ENCODE measurements around the gene NBEA. TPM values are rescaled to one million over a fixed set of nuclear protein-coding genes. Genes with fewer than 3 reads are reported as not detected.

NBEA gene, protein sequence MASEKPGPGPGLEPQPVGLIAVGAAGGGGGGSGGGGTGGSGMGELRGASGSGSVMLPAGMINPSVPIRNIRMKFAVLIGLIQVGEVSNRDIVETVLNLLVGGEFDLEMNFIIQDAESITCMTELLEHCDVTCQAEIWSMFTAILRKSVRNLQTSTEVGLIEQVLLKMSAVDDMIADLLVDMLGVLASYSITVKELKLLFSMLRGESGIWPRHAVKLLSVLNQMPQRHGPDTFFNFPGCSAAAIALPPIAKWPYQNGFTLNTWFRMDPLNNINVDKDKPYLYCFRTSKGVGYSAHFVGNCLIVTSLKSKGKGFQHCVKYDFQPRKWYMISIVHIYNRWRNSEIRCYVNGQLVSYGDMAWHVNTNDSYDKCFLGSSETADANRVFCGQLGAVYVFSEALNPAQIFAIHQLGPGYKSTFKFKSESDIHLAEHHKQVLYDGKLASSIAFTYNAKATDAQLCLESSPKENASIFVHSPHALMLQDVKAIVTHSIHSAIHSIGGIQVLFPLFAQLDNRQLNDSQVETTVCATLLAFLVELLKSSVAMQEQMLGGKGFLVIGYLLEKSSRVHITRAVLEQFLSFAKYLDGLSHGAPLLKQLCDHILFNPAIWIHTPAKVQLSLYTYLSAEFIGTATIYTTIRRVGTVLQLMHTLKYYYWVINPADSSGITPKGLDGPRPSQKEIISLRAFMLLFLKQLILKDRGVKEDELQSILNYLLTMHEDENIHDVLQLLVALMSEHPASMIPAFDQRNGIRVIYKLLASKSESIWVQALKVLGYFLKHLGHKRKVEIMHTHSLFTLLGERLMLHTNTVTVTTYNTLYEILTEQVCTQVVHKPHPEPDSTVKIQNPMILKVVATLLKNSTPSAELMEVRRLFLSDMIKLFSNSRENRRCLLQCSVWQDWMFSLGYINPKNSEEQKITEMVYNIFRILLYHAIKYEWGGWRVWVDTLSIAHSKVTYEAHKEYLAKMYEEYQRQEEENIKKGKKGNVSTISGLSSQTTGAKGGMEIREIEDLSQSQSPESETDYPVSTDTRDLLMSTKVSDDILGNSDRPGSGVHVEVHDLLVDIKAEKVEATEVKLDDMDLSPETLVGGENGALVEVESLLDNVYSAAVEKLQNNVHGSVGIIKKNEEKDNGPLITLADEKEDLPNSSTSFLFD (N-terminal part only)
- polyA plus RNA-seq (2013), result 0.43 and 0.49 TPM in 2 replicates

DNA sequence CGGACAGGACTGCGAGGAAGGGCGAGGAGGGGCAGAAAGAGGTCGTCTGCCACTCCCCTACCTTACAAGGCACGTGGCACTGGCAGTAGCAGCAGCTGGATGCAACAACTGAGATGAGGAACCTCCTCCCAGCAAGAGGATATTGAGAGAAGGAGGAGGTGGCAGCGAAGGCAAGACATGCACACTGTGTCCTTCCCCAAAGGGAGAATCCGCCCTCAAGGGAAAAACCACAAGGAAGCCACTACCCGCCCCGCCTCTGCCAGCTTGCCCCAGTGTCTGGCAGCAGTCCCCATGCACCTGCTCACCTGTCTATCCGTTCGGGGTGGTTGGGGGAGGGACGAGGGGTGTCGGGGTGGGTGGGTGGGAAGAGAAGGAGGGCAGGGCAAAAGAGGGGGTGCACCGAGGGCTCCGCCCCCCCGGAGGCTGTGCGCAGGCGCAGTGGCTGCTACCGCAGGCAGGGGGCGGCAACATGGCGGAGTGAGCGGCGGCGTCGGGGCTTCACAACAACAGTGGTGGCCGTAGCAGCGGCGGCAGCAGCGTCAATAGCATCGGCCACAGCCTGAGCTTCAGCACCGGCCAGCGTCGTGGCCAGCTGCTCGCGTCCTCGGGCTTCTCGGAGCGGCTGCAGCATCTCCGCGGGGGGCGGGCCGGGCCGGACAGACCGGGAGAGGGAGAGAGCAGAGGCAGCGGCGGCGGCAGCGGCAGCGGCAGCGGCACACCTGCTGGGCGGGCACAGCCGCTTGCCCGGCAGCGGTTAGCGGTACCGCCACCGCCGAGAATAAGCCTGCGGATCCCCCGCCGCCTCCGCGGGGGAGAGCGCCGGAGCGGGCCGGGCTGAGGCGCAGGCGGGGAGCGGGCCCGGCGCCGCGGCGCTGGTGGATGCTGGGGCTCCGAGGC is at the start of gene NBEA:
Gene NBEA, plus strand, starts transcription at position 436 of the 897 bp plus-strand sequence. CDS start 551 bp downstream, outside the sequence.
- Histone ChIP-seq H2AK5ac (ENCODE audit: low read length) (no peak within 1 kb of the TSS), H3K4me2 (ENCODE audit: low read length) (peak within 1 kb of the TSS; percentile 65), H3K4me3 (ENCODE audit: low read depth, low read length) (peak within 1 kb of the TSS; percentile 90), H3K14ac (ENCODE audit: low read length) (no peak within 1 kb of the TSS), H3K4me1 (ENCODE audit: control insufficient read depth in 1 of 2, insufficient read depth in 2 of 2, low read length in 2 of 2) (peaks cover 4 to 12% of the 10 kb centered on the region in 2 experiments), H3K79me1 (ENCODE audit: low read length) (no peaks in the 10 kb centered on the region), H3K27me3 (ENCODE audit: insufficient read depth, low read length) (peaks cover 16% of the 10 kb centered on the region), H3K9me3 (ENCODE audit: insufficient read depth, low read depth, low read length) (peaks cover 2% of the 10 kb centered on the region), H2BK120ac (ENCODE audit: insufficient read depth, low read length, poor library complexity) (peak within 1 kb of the TSS; percentile 29), H3K79me2 (ENCODE audit: control insufficient read depth, insufficient read depth, low read length, poor library complexity) (no peaks in the 10 kb centered on the region), H2BK5ac (ENCODE audit: low read depth, low read length, poor library complexity) (no peak within 1 kb of the TSS), H3K27ac (ENCODE audit: low read depth, low read length) (no peak within 1 kb of the TSS), H2AFZ (ENCODE audit: insufficient read depth, low read length, poor library complexity) (peak within 1 kb of the TSS; percentile 61), H2BK12ac (ENCODE audit: low read length) (no peak within 1 kb of the TSS), H3K9ac (ENCODE audit: low read length) (peak within 1 kb of the TSS; percentile 40), H3K18ac (ENCODE audit: low read length) (peak within 1 kb of the TSS; percentile 63), H3K23ac (ENCODE audit: low read length) (no peak within 1 kb of the TSS), H4K12ac (ENCODE audit: low read depth, low read length) (peak within 1 kb of the TSS; percentile 8), H4K91ac (ENCODE audit: low read depth, low read length) (peak within 1 kb of the TSS; percentile 26), H3K36me3 (ENCODE audit: control insufficient read depth in 1 of 2, insufficient read depth in 2 of 2, low read length in 2 of 2) (no peaks in the 10 kb centered on the region), H4K8ac (ENCODE audit: low read depth, low read length) (peak within 1 kb of the TSS; percentile 80), H3K4ac (ENCODE audit: low read depth, low read length) (no peak within 1 kb of the TSS)
- no CpG with 5 or more reads among the region's 76 CpGs for WGBS (ENCODE audit: extremely low coverage, insufficient coverage, insufficient read length)
- peak; percentile 13 to 33 for DNase-seq

GRCh38 chr13:34894756-34895155 is 47.3 kb upstream of the NBEA start:
- no peak overlapping the region for H4K8ac ChIP-seq (ENCODE audit: low read depth, low read length)
- no peaks in the 10 kb centered on the region for H3K79me1 ChIP-seq (ENCODE audit: low read length)
- no peak overlapping the region for H3K9ac ChIP-seq (ENCODE audit: low read length)
- no peaks in the 10 kb centered on the region for H3K36me3 ChIP-seq (ENCODE audit: control insufficient read depth in 1 of 2, insufficient read depth in 2 of 2, low read length in 2 of 2)
- H4K12ac ChIP-seq (ENCODE audit: low read depth, low read length), result no peak overlapping the region
- no peaks in the 10 kb centered on the region for H3K79me2 ChIP-seq (ENCODE audit: control insufficient read depth, insufficient read depth, low read length, poor library complexity)
- no peak overlapping the region for H3K23ac ChIP-seq (ENCODE audit: low read length)
- no peak overlapping the region for H3K4me2 ChIP-seq (ENCODE audit: low read length)
- H3K4me3 ChIP-seq (ENCODE audit: low read depth, low read length), result no peak overlapping the region
- no peak for DNase-seq
- no peak overlapping the region for H3K14ac ChIP-seq (ENCODE audit: low read length)
- H3K27me3 ChIP-seq (ENCODE audit: insufficient read depth, low read length), result no peaks in the 10 kb centered on the region
- H3K27ac ChIP-seq (ENCODE audit: low read depth, low read length), result no peak overlapping the region
- no peak overlapping the region for H2BK5ac ChIP-seq (ENCODE audit: low read depth, low read length, poor library complexity)
- H2BK12ac ChIP-seq (ENCODE audit: low read length), result no peak overlapping the region
- no peak overlapping the region for H2BK120ac ChIP-seq (ENCODE audit: insufficient read depth, low read length, poor library complexity)
- H3K4ac ChIP-seq (ENCODE audit: low read depth, low read length), result no peak overlapping the region
- no peak overlapping the region for H4K91ac ChIP-seq (ENCODE audit: low read depth, low read length)
- no peak overlapping the region for H3K18ac ChIP-seq (ENCODE audit: low read length)
- no peak overlapping the region for H2AFZ ChIP-seq (ENCODE audit: insufficient read depth, low read length, poor library complexity)
- H3K4me1 ChIP-seq (ENCODE audit: control insufficient read depth in 1 of 2, insufficient read depth in 2 of 2, low read length in 2 of 2), result no peaks in the 10 kb centered on the region
- no peaks in the 10 kb centered on the region for H3K9me3 ChIP-seq (ENCODE audit: insufficient read depth, low read depth, low read length)
- no CpG with 5 or more reads among the region's 3 CpGs for WGBS (ENCODE audit: extremely low coverage, insufficient coverage, insufficient read length)
- H2AK5ac ChIP-seq (ENCODE audit: low read length), result no peak overlapping the region

- Histone ChIP-seq H4K8ac (ENCODE audit: low read depth, low read length) (no peak overlapping the region), H3K4me3 (ENCODE audit: low read depth, low read length) (no peak overlapping the region), H3K27ac (ENCODE audit: low read depth, low read length) (no peak overlapping the region), H2BK120ac (ENCODE audit: insufficient read depth, low read length, poor library complexity) (no peak overlapping the region), H4K91ac (ENCODE audit: low read depth, low read length) (no peak overlapping the region), H3K36me3 (ENCODE audit: control insufficient read depth in 1 of 2, insufficient read depth in 2 of 2, low read length in 2 of 2) (no peaks in the 10 kb centered on the region), H3K4me2 (ENCODE audit: low read length) (no peak overlapping the region), H4K12ac (ENCODE audit: low read depth, low read length) (no peak overlapping the region), H3K23ac (ENCODE audit: low read length) (no peak overlapping the region), H2BK5ac (ENCODE audit: low read depth, low read length, poor library complexity) (no peak overlapping the region), H2AFZ (ENCODE audit: insufficient read depth, low read length, poor library complexity) (no peak overlapping the region), H3K9ac (ENCODE audit: low read length) (no peak overlapping the region), H3K27me3 (ENCODE audit: insufficient read depth, low read length) (no peaks in the 10 kb centered on the region), H2BK12ac (ENCODE audit: low read length) (no peak overlapping the region), H3K4me1 (ENCODE audit: control insufficient read depth in 1 of 2, insufficient read depth in 2 of 2, low read length in 2 of 2) (no peaks in the 10 kb centered on the region), H3K79me2 (ENCODE audit: control insufficient read depth, insufficient read depth, low read length, poor library complexity) (no peaks in the 10 kb centered on the region), H3K79me1 (ENCODE audit: low read length) (no peaks in the 10 kb centered on the region), H2AK5ac (ENCODE audit: low read length) (no peak overlapping the region), H3K14ac (ENCODE audit: low read length) (no peak overlapping the region), H3K9me3 (ENCODE audit: insufficient read depth, low read depth, low read length) (no peaks in the 10 kb centered on the region), H3K18ac (ENCODE audit: low read length) (no peak overlapping the region), H3K4ac (ENCODE audit: low read depth, low read length) (no peak overlapping the region)
- no CpG with 5 or more reads among the region's 3 CpGs for WGBS (ENCODE audit: extremely low coverage, insufficient coverage, insufficient read length)
- no peak for DNase-seq
These were observed 44.9 kb upstream of the NBEA start for GRCh38 chr13:34897220-34897619.
